ENCODE results near the gene METTL26. TPM values are rescaled to one million over a fixed set of nuclear protein-coding genes. Genes with fewer than 3 reads are reported as not detected.

Gene METTL26
- total RNA-seq, 1 donor from 2014 or later = 46.0 TPM

DNA sequence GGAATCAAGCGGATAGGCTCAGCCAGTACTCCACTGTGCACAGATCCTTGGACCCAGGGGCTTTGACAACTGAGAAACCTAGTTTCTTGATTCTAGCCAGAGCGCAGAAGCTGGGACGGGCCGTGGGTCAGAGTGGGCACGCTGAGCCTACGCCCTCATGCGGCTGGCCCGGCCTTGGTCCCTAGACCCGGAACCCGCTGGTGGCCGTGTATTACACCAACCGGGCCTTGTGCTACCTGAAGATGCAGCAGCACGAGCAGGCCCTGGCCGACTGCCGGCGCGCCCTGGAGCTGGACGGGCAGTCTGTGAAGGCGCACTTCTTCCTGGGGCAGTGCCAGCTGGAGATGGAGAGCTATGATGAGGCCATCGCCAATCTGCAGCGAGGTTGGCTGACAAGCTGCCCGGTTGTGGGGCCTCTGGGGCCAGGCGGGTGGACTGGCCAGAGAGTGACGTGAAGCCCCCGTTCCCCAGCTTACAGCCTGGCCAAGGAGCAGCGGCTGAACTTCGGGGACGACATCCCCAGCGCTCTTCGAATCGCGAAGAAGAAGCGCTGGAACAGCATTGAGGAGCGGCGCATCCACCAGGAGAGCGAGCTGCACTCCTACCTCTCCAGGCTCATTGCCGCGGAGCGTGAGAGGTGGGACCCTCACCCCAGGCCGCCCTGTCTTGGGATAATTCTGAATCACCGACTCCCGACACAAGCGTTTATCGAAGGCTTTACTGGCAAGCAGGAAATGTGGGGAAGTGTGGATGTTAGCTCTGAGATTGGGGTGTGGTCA is 45.1 kb upstream of the METTL26 start:
- Histone ChIP-seq H3K4me1 (peaks cover 14% of the 10 kb centered on the region), H3K27me3 (peaks cover 3% of the 10 kb centered on the region), H3K9me3 (ENCODE audit: low read depth) (no peaks in the 10 kb centered on the region), H4K20me1 (ENCODE audit: low read depth) (peaks cover 34% of the 10 kb centered on the region), H3K27ac (no peak overlapping the region), H3K4me3 (peak overlapping the region; percentile 94), H3K79me2 (ENCODE audit: low read depth) (peaks cover 33% of the 10 kb centered on the region), H2AFZ (replicated peaks) (no peak overlapping the region), H3F3A (ENCODE audit: low read depth) (peaks cover 60% of the 10 kb centered on the region), H3K4me2 (peak overlapping the region; percentile 100), H3K9ac (peak overlapping the region; percentile 75), H3K36me3 (peaks cover 2% of the 10 kb centered on the region)
- Mint-ChIP-seq H3K4me1 (peaks cover 25% of the 10 kb centered on the region), H3K4me3 (peak overlapping the region; percentile 82), H3K9me3 (no peaks in the 10 kb centered on the region), H3K27ac (no peak overlapping the region), H3K27me3 (ENCODE audit: insufficient read depth, low read depth) (peaks cover 8% of the 10 kb centered on the region), H3K36me3 (peaks cover 3% of the 10 kb centered on the region)
- peak; percentile 53 for DNase-seq (ENCODE audit: low spot score)
- TF ChIP-seq, protein P1, sequence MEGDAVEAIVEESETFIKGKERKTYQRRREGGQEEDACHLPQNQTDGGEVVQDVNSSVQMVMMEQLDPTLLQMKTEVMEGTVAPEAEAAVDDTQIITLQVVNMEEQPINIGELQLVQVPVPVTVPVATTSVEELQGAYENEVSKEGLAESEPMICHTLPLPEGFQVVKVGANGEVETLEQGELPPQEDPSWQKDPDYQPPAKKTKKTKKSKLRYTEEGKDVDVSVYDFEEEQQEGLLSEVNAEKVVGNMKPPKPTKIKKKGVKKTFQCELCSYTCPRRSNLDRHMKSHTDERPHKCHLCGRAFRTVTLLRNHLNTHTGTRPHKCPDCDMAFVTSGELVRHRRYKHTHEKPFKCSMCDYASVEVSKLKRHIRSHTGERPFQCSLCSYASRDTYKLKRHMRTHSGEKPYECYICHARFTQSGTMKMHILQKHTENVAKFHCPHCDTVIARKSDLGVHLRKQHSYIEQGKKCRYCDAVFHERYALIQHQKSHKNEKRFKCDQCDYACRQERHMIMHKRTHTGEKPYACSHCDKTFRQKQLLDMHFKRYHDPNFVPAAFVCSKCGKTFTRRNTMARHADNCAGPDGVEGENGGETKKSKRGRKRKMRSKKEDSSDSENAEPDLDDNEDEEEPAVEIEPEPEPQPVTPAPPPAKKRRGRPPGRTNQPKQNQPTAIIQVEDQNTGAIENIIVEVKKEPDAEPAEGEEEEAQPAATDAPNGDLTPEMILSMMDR (IDR thresholded peaks at IDR 0.05) = peak; percentile 26
- no peak for TF ChIP-seq EZH2phosphoT487 (IDR thresholded peaks at IDR 0.05)

DNA sequence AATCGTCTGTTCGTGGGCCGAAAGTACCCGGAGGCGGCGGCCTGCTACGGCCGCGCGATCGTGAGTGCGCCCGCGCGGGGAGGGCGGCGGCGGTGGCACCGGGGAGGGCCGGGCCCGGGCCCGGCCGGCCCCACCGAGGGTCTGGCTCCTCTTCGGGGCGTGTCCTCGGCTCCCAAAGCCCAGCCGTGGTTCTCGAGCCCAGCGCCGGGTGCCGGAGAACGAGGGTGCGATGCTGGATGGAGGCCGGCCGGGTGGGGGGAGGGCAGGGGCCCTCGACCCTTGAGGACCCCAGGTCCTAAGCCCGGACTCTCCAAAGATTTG is 44.5 kb upstream of the METTL26 start:
- peak overlapping the region; percentile 94 for H3K4me3 ChIP-seq
- no peaks in the 10 kb centered on the region for H3K9me3 Mint-ChIP-seq
- peaks cover 8% of the 10 kb centered on the region for H3K27me3 Mint-ChIP-seq (ENCODE audit: insufficient read depth, low read depth)
- peaks cover 14% of the 10 kb centered on the region for H3K4me1 ChIP-seq
- peak overlapping the region; percentile 82 for H3K4me3 Mint-ChIP-seq
- no peak overlapping the region for H3K27ac Mint-ChIP-seq
- DNase-seq (ENCODE audit: low spot score) = no peak
- H3K9me3 ChIP-seq (ENCODE audit: low read depth) = no peaks in the 10 kb centered on the region
- TF ChIP-seq EZH2 (IDR thresholded peaks at IDR 0.05) (no peak), EZH2phosphoT487 (IDR thresholded peaks at IDR 0.05) (no peak)
- TF ChIP-seq, protein P1 (IDR thresholded peaks at IDR 0.05) = no peak
- peaks cover 34% of the 10 kb centered on the region for H4K20me1 ChIP-seq (ENCODE audit: low read depth)
- peaks cover 25% of the 10 kb centered on the region for H3K4me1 Mint-ChIP-seq
- H3F3A ChIP-seq (ENCODE audit: low read depth) = peaks cover 59% of the 10 kb centered on the region
- peak overlapping the region; percentile 75 for H3K9ac ChIP-seq
- peaks cover 2% of the 10 kb centered on the region for H3K36me3 ChIP-seq
- peaks cover 9% of the 10 kb centered on the region for H3K27me3 ChIP-seq
- peak overlapping the region; percentile 72 for H3K27ac ChIP-seq
- H3K4me2 ChIP-seq = peak overlapping the region; percentile 100
- H3K36me3 Mint-ChIP-seq = peaks cover 3% of the 10 kb centered on the region
- H3K79me2 ChIP-seq (ENCODE audit: low read depth) = peaks cover 33% of the 10 kb centered on the region
- no peak overlapping the region for H2AFZ ChIP-seq (replicated peaks)

DNA sequence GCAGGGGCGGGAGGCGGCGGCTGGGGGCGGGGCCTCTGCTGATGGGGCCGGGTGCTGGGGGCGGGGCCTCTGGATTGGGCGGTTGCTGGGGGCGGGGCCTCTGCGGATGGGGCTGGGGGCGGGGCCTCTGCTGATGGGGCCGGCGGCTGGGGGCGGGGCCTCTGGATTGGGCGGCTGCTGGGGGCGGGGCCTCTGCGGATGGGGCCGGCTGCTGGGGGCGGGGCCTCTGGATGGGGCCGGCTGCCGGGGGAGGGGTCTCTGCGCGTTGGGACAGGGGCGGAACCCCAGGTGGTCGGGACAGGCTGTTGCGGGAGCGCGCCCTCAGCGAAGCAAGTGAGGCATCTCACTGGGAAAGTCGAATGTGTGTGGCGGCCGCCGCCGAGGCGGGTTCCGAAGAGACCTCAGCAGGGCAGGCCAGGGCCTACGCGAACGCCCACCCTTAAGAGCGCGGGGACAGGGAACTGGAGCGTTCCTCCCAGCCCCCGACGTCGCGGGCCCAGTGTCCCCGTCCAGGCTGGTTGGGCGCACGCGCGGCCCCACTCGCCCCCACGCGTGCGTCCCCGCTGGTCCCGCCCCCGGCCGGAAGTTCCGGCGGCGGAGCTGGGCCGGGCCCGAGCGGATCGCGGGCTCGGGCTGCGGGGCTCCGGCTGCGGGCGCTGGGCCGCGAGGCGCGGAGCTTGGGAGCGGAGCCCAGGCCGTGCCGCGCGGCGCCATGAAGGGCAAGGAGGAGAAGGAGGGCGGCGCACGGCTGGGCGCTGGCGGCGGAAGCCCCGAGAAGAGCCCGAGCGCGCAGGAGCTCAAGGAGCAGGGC is 43.9 kb upstream of the METTL26 start, which contains the start of gene STUB1:
TSS of gene STUB1 (plus strand) at position 597 of the 811 bp plus-strand sequence. CDS start at position 713, 116 bp downstream.
- peaks cover 3% of the 10 kb centered on the region for H3K36me3 Mint-ChIP-seq
- Histone ChIP-seq H3K36me3 (peaks cover 2% of the 10 kb centered on the region), H4K20me1 (ENCODE audit: low read depth) (peaks cover 37% of the 10 kb centered on the region), H3K9ac (peak within 1 kb of the TSS; percentile 75), H3K4me2 (peak within 1 kb of the TSS; percentile 100), H2AFZ (replicated peaks) (peak within 1 kb of the TSS; percentile 77), H3K27me3 (peaks cover 15% of the 10 kb centered on the region), H3F3A (ENCODE audit: low read depth) (peaks cover 59% of the 10 kb centered on the region), H3K9me3 (ENCODE audit: low read depth) (no peaks in the 10 kb centered on the region), H3K27ac (peak within 1 kb of the TSS; percentile 72), H3K4me1 (peaks cover 18% of the 10 kb centered on the region), H3K79me2 (ENCODE audit: low read depth) (peaks cover 33% of the 10 kb centered on the region), H3K4me3 (peak within 1 kb of the TSS; percentile 94)
- peak within 1 kb of the TSS; percentile 85 for H3K4me3 Mint-ChIP-seq
- H3K9me3 Mint-ChIP-seq = no peaks in the 10 kb centered on the region
- DNase-seq (ENCODE audit: low spot score) = peak; percentile 97
- TF ChIP-seq EZH2 (IDR thresholded peaks at IDR 0.05) = no peak
- TF ChIP-seq, protein P1 (IDR thresholded peaks at IDR 0.05) = no peak
- no peak for TF ChIP-seq EZH2phosphoT487 (IDR thresholded peaks at IDR 0.05)
- peaks cover 25% of the 10 kb centered on the region for H3K4me1 Mint-ChIP-seq
- H3K27me3 Mint-ChIP-seq (ENCODE audit: insufficient read depth, low read depth) = peaks cover 8% of the 10 kb centered on the region
- H3K27ac Mint-ChIP-seq = no peak within 1 kb of the TSS
